A673 (cell line): ENCODE data around the gene LPP.

Source experiments
- EZH2 ChIP-seq: fragments of 200-600 bp; sonication (generic); IDR thresholded peaks from 2 replicates; pipeline ENCODE4 v1.6.1; 2017; ENCODE audit warnings: borderline replicate concordance, low read depth, mild to moderate bottlenecking, mixed read lengths, antibody characterized with exemption, low read length; ENCODE audit not compliant: poor library complexity, severe bottlenecking
- TF ChIP-seq, protein P1 (sequence below): fragments of 300-800, 200-600 bp; sonication (generic); conservative IDR thresholded peaks from 2 replicates; pipeline ENCODE4 v1.5.1; 2017; ENCODE audit warnings: low read depth, mild to moderate bottlenecking, antibody characterized with exemption, low read length, moderate library complexity, mixed read lengths

DNA sequence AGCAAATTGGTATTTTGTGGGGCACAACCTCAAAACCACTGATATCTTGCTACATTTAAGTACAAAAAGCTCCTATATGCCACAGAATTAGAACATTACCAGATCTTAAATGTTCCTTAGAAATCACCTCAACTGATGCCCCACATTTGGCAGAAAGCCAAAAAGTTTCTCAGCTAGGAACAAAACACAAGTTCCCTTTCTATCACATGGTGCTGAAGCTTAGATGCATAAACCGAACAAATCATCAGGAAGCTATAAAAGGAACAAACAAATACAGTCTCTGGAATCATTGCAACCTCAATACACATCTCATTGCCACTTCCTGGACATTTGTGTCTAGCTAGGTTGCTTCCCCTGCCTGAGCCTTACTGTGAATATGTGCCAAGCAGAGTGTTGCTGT lies 492.6 kb downstream of the LPP start:
- TF ChIP-seq, protein P1, sequence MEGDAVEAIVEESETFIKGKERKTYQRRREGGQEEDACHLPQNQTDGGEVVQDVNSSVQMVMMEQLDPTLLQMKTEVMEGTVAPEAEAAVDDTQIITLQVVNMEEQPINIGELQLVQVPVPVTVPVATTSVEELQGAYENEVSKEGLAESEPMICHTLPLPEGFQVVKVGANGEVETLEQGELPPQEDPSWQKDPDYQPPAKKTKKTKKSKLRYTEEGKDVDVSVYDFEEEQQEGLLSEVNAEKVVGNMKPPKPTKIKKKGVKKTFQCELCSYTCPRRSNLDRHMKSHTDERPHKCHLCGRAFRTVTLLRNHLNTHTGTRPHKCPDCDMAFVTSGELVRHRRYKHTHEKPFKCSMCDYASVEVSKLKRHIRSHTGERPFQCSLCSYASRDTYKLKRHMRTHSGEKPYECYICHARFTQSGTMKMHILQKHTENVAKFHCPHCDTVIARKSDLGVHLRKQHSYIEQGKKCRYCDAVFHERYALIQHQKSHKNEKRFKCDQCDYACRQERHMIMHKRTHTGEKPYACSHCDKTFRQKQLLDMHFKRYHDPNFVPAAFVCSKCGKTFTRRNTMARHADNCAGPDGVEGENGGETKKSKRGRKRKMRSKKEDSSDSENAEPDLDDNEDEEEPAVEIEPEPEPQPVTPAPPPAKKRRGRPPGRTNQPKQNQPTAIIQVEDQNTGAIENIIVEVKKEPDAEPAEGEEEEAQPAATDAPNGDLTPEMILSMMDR = no peak
- no peak for TF ChIP-seq EZH2
